ENCODE measurements around the gene ESYT2.

GRCh38 chr7:158812684-158813083 lies 16.6 kb downstream of the ESYT2 start:
- no peak for TF ChIP-seq EZH2 (IDR thresholded peaks at IDR 0.05; ENCODE audit: borderline replicate concordance, low read depth, low read length)
- TF ChIP-seq, protein P1, sequence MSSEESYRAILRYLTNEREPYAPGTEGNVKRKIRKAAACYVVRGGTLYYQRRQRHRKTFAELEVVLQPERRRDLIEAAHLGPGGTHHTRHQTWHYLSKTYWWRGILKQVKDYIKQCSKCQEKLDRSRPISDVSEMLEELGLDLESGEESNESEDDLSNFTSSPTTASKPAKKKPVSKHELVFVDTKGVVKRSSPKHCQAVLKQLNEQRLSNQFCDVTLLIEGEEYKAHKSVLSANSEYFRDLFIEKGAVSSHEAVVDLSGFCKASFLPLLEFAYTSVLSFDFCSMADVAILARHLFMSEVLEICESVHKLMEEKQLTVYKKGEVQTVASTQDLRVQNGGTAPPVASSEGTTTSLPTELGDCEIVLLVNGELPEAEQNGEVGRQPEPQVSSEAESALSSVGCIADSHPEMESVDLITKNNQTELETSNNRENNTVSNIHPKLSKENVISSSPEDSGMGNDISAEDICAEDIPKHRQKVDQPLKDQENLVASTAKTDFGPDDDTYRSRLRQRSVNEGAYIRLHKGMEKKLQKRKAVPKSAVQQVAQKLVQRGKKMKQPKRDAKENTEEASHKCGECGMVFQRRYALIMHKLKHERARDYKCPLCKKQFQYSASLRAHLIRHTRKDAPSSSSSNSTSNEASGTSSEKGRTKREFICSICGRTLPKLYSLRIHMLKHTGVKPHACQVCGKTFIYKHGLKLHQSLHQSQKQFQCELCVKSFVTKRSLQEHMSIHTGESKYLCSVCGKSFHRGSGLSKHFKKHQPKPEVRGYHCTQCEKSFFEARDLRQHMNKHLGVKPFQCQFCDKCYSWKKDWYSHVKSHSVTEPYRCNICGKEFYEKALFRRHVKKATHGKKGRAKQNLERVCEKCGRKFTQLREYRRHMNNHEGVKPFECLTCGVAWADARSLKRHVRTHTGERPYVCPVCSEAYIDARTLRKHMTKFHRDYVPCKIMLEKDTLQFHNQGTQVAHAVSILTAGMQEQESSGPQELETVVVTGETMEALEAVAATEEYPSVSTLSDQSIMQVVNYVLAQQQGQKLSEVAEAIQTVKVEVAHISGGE (CRISPR knock-in tag; IDR thresholded peaks at IDR 0.05) = no peak
- TF ChIP-seq CTCF (IDR thresholded peaks at IDR 0.05 in 2 of 3, conservative IDR thresholded peaks at IDR 0.05 in 1 of 3; ENCODE audit: insufficient read depth in 2 of 3, low read depth in 1 of 3, low read length in 3 of 3) = no peak

Measured in K562 (cell line).